SU-DHL-6 (cell line): ENCODE results near the gene CGREF1.

Experiments used
- EZH2phosphoT487 ChIP-seq: fragments of 200-600 bp; sonication (generic), shearing (Covaris generic); conservative IDR thresholded peaks from 2 replicates; pipeline ENCODE4 v1.6.1; 2018; ENCODE audit warnings: mild to moderate bottlenecking, antibody characterized with exemption, low read length, moderate library complexity, mixed read lengths
- TF ChIP-seq, protein P1 (sequence below): fragments of 200-600 bp; sonication (generic); IDR thresholded peaks from one replicate; pipeline ENCODE4 v1.5.1; 2017; ENCODE audit warnings: antibody characterized with exemption, mild to moderate bottlenecking, low read length, moderate library complexity; ENCODE audit not compliant: insufficient read depth, poor library complexity, severe bottlenecking

DNA sequence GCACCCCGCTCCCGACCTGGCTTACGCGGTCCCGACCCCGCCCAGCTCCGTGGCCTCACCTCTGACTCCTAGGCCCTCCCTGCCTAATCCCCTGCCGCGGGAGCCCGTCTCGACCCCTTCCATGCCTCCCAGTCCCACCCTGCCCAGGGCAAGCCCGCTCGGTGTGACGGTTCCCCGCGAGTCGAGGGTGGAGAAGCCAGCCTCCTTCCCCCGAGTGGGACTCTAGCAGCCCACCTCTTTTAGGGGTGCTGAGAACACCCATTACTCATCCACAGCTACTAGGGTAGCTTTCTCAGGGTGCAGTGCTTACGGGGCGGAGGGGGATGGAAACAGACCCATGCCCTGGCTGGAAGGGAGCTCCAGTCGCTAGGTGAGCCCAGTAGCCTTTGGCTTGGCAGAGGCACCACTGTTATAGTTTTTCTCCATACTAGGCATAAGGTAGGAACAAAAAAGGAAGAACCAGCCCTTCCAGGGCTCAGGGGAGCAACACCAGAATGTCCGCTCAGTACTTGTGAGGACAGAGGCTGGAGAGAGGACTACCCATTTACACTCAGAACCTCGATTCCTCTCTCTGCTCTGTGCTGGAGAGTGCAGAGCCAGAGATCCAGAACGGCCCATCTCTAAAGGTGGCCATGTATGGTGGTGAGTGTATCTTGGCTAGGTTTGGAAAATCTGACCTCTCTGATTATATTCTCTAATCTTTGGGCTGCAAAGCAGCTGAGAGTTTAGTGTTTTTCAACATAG lies 66.9 kb downstream of the CGREF1 start:
- TF ChIP-seq, protein P1, sequence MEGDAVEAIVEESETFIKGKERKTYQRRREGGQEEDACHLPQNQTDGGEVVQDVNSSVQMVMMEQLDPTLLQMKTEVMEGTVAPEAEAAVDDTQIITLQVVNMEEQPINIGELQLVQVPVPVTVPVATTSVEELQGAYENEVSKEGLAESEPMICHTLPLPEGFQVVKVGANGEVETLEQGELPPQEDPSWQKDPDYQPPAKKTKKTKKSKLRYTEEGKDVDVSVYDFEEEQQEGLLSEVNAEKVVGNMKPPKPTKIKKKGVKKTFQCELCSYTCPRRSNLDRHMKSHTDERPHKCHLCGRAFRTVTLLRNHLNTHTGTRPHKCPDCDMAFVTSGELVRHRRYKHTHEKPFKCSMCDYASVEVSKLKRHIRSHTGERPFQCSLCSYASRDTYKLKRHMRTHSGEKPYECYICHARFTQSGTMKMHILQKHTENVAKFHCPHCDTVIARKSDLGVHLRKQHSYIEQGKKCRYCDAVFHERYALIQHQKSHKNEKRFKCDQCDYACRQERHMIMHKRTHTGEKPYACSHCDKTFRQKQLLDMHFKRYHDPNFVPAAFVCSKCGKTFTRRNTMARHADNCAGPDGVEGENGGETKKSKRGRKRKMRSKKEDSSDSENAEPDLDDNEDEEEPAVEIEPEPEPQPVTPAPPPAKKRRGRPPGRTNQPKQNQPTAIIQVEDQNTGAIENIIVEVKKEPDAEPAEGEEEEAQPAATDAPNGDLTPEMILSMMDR: no peak
- TF ChIP-seq EZH2phosphoT487: no peak
